Activated CD4-positive, alpha-beta T cell treated with anti-CD3 and anti-CD28 coated beads, Interleukin-10, Interleukin-2, amounts not matched to agents 100 ng/mL and 50 ng/mL, durations not matched to agents 16 hours and 8 hours (primary cell): ENCODE data around the gene NEK9.

ENCODE experiments used
- DNase-seq: peaks from one replicate; pipeline ENCODE4 v3.0.0-alpha.2; 2020

The NEK9 gene

GRCh38 chr14:75063491-75064204, 63.2 kb downstream of the NEK9 start, which contains the start of gene ACYP1:
ACYP1 (minus strand) TSS chr14:75064024; CDS start chr14:75063553, 471 bp downstream.
- peak; percentile 96 for DNase-seq

GRCh38 chr14:75063013-75063412, 63.8 kb downstream of the NEK9 start:
- DNase-seq: peak; percentile 7

- DNase-seq: no peak
Observed at GRCh38 chr14:75060420-75060819, 66.4 kb downstream of the NEK9 start.

- no peak for DNase-seq
Observed at GRCh38 chr14:75059642-75060041, 67.2 kb downstream of the NEK9 start.

- no peak for DNase-seq
Observed at GRCh38 chr14:75054421-75054820, 72.4 kb downstream of the NEK9 start.

GRCh38 chr14:75053396-75054291, 73.2 kb downstream of the NEK9 start:
- no peak for DNase-seq

- no peak for DNase-seq
Observed at GRCh38 chr14:75051556-75051899, 75.3 kb downstream of the NEK9 start.

DNA sequence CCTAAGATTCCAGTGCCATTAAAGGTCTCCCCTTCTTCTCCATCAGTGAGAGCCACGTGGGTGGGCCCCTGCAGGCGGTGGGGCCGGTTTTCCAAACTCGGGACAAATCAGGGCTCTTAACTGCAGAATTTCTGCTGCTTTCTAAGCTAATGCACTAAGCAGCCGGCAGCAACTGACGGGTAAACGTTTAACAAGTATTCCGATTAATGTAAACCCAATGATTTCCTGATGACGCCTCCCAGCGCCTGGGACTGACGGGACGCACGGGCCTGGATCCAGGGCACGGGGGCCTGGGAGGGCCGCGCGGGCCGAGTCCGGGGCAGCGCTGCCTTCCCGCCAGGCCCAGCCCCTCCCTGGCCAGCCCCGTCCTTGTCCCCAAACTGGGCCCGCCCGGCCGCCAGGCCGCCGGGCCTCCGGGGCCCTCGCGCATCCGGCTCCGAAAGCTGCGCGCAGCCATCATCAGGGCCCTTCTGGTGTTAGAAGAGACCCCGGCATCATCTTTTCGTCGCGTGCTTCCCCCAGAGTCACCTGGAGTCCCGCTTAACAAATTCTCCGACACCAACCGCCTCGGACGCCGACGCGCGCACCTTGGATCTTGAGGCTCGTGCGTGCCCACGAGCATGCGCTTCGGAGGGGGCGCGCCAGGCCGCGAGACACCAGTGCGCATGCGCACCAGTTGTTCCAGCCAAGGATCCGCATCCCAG, 75.8 kb downstream of the NEK9 start, which contains the start of gene MLH3:
TSS of gene MLH3 (minus strand) at position 616 of the 704 bp plus-strand sequence. CDS start 1,812 bp downstream, outside the sequence.
- DNase-seq: peak; percentile 85

- no peak for DNase-seq
Observed at GRCh38 chr14:75049731-75050201, 77.1 kb downstream of the NEK9 start.

DNA sequence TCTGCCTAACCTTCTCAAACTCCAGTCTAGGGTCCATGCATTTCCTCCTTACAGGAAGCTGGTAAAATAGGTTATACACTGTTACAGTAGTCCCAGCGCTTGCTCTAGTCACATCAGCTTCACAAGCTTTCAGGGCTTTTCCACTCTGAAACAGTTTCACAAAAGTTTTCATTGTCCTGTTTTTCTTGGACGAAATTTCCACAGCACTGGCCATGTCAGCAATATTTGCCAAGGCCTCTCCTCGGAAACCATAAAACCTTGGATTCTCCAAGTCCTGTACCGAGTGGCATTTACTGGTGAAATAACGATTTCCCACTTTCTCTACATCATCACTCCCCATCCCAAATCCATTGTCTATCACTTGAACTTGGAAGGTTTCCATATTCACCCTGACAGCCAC, 77.7 kb downstream of the NEK9 start:
- no peak for DNase-seq

DNA sequence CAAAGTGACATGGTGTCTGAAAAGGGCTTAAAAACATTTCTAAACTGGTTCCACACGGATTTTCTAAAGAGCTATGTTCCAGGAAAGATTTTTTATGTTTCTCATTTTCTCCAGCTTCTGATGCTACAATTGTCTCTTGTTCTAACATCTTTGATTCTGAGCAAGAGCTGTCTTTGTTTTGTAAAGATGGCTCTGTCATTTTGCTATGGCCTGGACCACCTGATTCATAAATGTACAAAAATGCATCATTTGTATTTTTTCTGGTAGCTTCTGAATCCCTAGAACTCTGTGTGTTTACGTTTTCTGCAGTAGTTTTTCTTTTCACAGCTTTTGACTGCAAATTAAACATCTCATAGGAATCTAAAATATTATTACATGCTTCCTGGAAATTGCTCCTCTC, 78.7 kb downstream of the NEK9 start:
- DNase-seq: no peak

DNA sequence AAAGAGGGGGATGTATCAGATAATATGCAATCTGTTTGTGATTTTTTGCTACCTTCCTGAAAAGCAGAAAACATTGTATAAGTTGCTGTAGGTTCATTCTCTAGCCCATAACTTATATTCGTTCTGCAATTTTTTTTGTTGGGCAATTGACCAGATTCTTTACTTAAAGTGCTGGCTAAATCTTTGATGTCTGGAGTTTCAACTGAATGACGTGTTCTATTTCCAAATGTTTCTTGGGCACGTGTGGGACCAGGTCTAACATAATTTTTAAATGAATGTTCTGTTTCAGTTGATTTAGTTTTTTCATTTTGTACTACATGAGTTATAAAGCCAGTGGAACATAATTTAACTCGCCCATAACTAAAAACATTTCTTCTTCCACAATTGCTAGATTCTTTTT, 79.3 kb downstream of the NEK9 start:
- no peak for DNase-seq

GRCh38 chr14:75046899-75047298, 79.9 kb downstream of the NEK9 start:
- peak; percentile 58 for DNase-seq

GRCh38 chr14:75046275-75046674, 80.6 kb downstream of the NEK9 start:
- no peak for DNase-seq

GRCh38 chr14:75044752-75045151, 82.1 kb downstream of the NEK9 start:
- no peak for DNase-seq

- no peak for DNase-seq
Observed at GRCh38 chr14:75044322-75044721, 82.5 kb downstream of the NEK9 start.

- DNase-seq: no peak
Observed at GRCh38 chr14:75042035-75042434, 84.8 kb downstream of the NEK9 start.

DNA sequence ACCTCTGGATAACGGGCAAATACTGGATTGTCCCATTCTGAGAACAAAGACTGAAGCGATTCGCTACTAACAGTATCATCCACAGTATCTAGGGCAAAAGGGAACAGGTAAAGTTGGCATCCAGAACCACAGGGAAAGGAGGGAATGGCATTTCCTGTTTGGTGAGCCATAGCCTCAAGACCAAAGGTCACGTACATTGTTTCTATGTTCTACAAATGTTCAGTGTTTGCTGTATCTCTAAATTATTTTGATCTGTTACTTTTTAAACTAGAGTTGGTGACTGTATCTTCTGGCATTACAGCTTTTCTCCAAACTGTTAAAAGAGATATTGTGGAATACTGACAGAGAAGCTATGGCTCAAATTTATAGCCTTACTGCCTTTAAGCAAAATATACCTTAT, 85.2 kb downstream of the NEK9 start:
- DNase-seq: no peak

GRCh38 chr14:75040959-75041358, 85.9 kb downstream of the NEK9 start:
- no peak for DNase-seq

GRCh38 chr14:75040507-75040906, 86.3 kb downstream of the NEK9 start:
- DNase-seq: no peak

- no peak for DNase-seq
Observed at GRCh38 chr14:75032939-75033338, 93.9 kb downstream of the NEK9 start.

DNA sequence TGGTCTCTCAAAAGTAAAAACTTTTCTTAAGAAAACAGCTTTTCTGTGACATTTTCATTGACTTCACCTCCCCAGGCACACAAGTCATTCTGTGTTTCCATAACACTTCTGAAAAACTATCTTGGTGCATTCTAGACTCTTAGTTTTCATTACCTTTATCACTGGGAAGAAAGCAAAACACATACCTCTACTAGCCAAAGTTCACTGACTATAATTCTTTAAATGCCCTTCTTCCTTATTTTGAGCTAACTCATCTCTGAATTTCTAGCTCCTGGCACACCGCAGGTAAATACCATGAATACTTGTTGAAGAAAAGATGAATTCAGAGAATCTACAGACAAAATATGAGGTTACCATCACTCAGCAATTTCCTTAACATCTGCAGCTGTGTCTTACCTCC, 96.7 kb downstream of the NEK9 start:
- DNase-seq: no peak
